NCI-H1930 (cell line): ENCODE results near the gene AGXT.

ENCODE experiments used
- DNase-seq, 2 experiments: peaks; one replicate each; lab custom pipeline; 2025; lab: John Stamatoyannopoulos, UW

AGXT gene

DNA sequence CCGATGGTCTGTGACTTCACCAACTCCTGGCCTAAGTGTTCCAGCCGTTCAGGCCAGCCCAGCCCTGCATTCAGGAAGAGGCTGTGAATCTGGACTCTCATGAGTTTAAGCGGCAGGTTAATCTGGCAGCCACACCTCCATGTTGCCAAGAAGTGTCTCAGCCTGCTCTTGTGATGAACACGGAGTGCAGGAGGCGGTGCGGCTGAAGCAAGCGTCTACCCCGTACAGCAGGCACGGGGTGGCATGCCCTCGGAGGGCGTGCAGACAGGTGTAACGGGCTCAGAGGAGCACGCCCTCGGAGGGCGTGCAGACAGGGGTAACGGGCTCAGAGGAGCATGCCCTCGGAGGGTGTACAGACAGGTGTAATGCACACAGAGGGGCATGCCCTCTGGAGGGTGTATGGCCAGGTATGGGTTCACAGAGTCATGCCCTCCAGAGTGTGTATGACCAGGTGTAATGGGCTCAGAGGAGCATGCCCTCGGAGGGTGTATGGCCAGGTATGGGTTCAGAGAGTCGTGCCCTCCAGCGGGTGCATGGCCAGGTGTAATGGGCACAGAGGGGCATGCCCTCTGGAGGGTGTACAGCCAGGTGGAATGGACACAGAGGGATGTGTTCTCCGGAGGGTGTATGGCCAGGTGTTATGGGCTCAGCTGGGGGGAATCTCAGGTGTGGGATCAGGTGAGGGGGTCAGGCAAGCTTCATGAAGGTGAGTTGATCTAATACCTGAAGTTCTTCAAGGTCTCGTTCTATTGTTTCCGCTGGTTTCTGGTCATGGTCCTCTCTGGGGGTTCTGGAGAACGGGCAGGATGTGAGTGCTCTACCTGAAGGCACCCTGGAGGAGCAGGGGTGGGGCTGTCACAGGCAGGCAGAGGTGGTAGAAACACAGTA is 60.1 kb downstream of the AGXT start:
- no peak for DNase-seq

DNA sequence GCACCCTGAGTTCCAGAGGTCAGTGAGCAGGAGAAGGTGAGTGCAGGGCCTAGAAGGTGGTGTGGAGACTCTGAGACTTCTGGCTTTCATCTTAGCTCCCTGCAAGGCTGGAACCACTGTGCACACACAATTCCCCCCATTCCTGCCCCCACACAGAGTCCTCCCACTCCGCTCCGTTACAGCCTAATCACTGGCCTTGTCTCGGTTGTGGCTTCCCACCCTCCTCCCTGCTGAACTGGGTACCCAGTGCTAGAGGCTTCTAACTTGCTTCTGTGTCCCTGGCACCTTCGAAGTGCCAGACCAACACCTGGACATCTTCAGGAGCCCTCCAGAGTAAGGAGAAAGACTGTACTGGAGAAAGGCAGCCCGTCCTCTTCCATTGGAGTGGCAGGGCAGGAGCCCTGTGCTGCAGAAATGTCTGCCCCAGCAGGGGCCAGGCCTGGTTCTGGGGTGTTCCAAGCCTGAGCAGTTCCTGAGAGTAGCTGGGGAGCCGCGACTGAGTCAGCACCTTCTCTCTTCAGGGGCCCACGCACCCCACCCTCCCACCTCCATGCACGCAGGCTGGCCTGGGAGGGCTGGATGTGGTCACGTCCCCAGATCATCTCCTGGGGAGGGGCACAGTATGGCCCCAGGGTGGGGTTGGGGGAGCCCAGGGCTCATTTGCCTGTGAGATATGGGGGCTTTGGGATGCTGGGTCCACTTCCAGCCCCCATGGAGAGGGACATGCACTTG is 60.9 kb downstream of the AGXT start:
- DNase-seq = no peak
